B cell (primary cell): Measurements from ENCODE around the gene PARG. TPM values are rescaled to one million over a fixed set of nuclear protein-coding genes. Genes with fewer than 3 reads are reported as not detected.

ENCODE experiments used
- ATAC-seq: fragments of 200-7000 bp; cut with Tn5 transposase; one replicate; pipeline ENCODE4 v1.10.0; 2021; ENCODE audit warnings: low read depth, mild to moderate bottlenecking, moderate number of reproducible peaks, moderate library complexity
- CTCF ChIA-PET: fragments of 350-600 bp; sonication (Branson Sonifier 250); formaldehyde crosslinking; loops from one replicate; lab custom pipeline; 2021; ENCODE audit warnings: antibody characterized with exemption, inconsistent platforms; lab: Charles Lee
- POLR2A ChIA-PET: fragments of 350-600 bp; sonication (Branson Sonifier 250); formaldehyde crosslinking; loops from one replicate; lab custom pipeline; 2021; ENCODE audit warnings: antibody characterized with exemption; lab: Charles Lee
- DNase-seq: peaks from one replicate; pipeline ENCODE4 v3.0.0; 2013
- H2AFZ ChIP-seq: 2 replicates; pipeline ENCODE4 v1.6.1; 2012; ENCODE audit warnings: mild to moderate bottlenecking, low read depth, low read length; ENCODE audit not compliant: insufficient read depth, poor library complexity, severe bottlenecking
- H3K27ac ChIP-seq, 2 donors: 1 replicate in 1 of 2; 2 replicates in 1 of 2; pipeline ENCODE4 v1.5.1; 2012 to 2013; ENCODE audit warnings: low read length in 2 of 2, mild to moderate bottlenecking in 2 of 2, moderate library complexity in 1 of 2
- H3K27me3 ChIP-seq, 4 experiments: fragments of 200-600 bp in 1 of 4; sonication (generic) in 1 of 4; replicated peaks in 1 of 4; 1 replicate in 2 of 4; 2 replicates in 2 of 4; pipeline versions ENCODE4 v1.6.1 to v1.7.0; 2013 to 2016; ENCODE audit warnings: low read length in 3 of 4, mild to moderate bottlenecking in 2 of 4, mixed read lengths in 1 of 4, moderate library complexity in 1 of 4; ENCODE audit not compliant: insufficient read depth in 4 of 4, control insufficient read depth in 3 of 4; ENCODE audit errors: control extremely low read depth in 1 of 4
- H3K36me3 ChIP-seq, 2 experiments: replicated peaks in 1 of 2; 1 replicate in 1 of 2; 2 replicates in 1 of 2; pipeline versions ENCODE4 v1.6.1 to v1.7.1; 2013; ENCODE audit warnings: low read length in 1 of 2; ENCODE audit not compliant: insufficient read depth in 2 of 2, control insufficient read depth in 1 of 2; ENCODE audit errors: control extremely low read depth in 1 of 2, extremely low read depth in 1 of 2
- H3K4me1 ChIP-seq, 2 donors: fragments of 200-600 bp in 1 of 2; sonication (generic) in 1 of 2; 1 replicate in 1 of 2; 2 replicates in 1 of 2; pipeline versions ENCODE4 v1.5.1 to v1.6.1; 2013 to 2017; ENCODE audit warnings: low read length in 2 of 2; ENCODE audit not compliant: control insufficient read depth in 2 of 2, insufficient read depth in 2 of 2
- H3K4me2 ChIP-seq: replicated peaks from 2 replicates; pipeline ENCODE3; 2012; ENCODE audit warnings: mild to moderate bottlenecking, low read depth, low read length; ENCODE audit not compliant: poor library complexity, severe bottlenecking
- H3K4me3 ChIP-seq, 5 experiments: fragments of 200-600 bp in 1 of 5; sonication (generic) in 1 of 5; 1 replicate in 3 of 5; 2 replicates in 2 of 5; pipeline versions ENCODE4 v1.5.1 to v1.7.0; 2011 to 2016; ENCODE audit warnings: low read length in 4 of 5, mild to moderate bottlenecking in 4 of 5, low read depth in 2 of 5, control low read depth in 1 of 5, moderate library complexity in 1 of 5; ENCODE audit not compliant: insufficient read depth in 1 of 5; ENCODE audit errors: control extremely low read depth in 1 of 5, extremely low read depth in 1 of 5
- H3K79me2 ChIP-seq: fragments of 200-600 bp; sonication (generic); one replicate; pipeline ENCODE4 v1.6.0; 2016; ENCODE audit warnings: low read length; ENCODE audit not compliant: control insufficient read depth, insufficient read depth
- H3K9ac ChIP-seq: fragments of 200-600 bp; sonication (generic); 2 replicates; pipeline ENCODE4 v1.6.1; 2017; ENCODE audit warnings: mild to moderate bottlenecking, low read length, moderate library complexity
- H3K9me3 ChIP-seq, 3 donors: one replicate each; pipeline versions ENCODE4 v1.6.1 to v1.7.1; 2013; ENCODE audit warnings: low read length in 2 of 3; ENCODE audit not compliant: control insufficient read depth in 2 of 3, insufficient read depth in 1 of 3; ENCODE audit errors: control extremely low read depth in 1 of 3
- H4K20me1 ChIP-seq: 2 replicates; pipeline ENCODE4 v1.6.0; 2012; ENCODE audit warnings: mild to moderate bottlenecking, low read length; ENCODE audit not compliant: insufficient read depth, control insufficient read depth, poor library complexity, severe bottlenecking
- H3K27ac Mint-ChIP-seq: one replicate; pipeline ENCODE4 v1.8.0; 2021; ENCODE audit warnings: mixed read lengths
- H3K27me3 Mint-ChIP-seq: one replicate; pipeline ENCODE4 v1.8.0; 2021; ENCODE audit warnings: mixed read lengths
- H3K4me1 Mint-ChIP-seq: one replicate; pipeline ENCODE4 v1.8.0; 2021; ENCODE audit warnings: mixed read lengths
- H3K4me3 Mint-ChIP-seq: one replicate; pipeline ENCODE4 v1.8.0; 2021; ENCODE audit warnings: mixed read lengths
- H3K9me3 Mint-ChIP-seq: one replicate; pipeline ENCODE4 v1.8.0; 2022; ENCODE audit warnings: mixed read lengths; ENCODE audit not compliant: insufficient read depth
- EZH2 ChIP-seq: IDR thresholded peaks from 2 replicates; pipeline ENCODE4 v1.6.1; 2012; ENCODE audit warnings: borderline replicate concordance, low read depth, mild to moderate bottlenecking, moderate library complexity, low read length; ENCODE audit not compliant: insufficient read depth, poor library complexity, severe bottlenecking
- WGBS: methylation state at CpG from one replicate; pipeline ENCODE4 v1.1.5; 2013; ENCODE audit warnings: missing lambda C conversion rate; ENCODE audit not compliant: insufficient coverage; 5-methylcytosine and 5-hydroxymethylcytosine counted together
- intact Hi-C: fragments of 100-400 bp; cut with micrococcal nuclease; formaldehyde crosslinking; loops from one replicate; pipeline ENCODE4 v1.10.0; 2022
- polyA plus RNA-seq: library from polyadenylated mRNA; depleted of rRNA; stranded (reverse); fragments of >200 nt; gene quantifications from 2 replicates; pipeline ENCODE4 v1.2.3, GENCODE V29; 2012
- total RNA-seq, 2 donors: library from RNA; stranded (reverse); fragments of 120-200 nt in 1 of 2; gene quantifications; 1 replicate in 1 of 2; 2 replicates in 1 of 2; pipeline versions ENCODE4 v1.2.3 to v1.2.4, GENCODE V29; 2013 to 2022
- TF ChIP-seq, protein P1 (sequence below): fragments of 200-600 bp; IDR thresholded peaks from one replicate; pipeline ENCODE4 v1.8.0; 2022; ENCODE audit warnings: antibody characterized with exemption, mild to moderate bottlenecking

Gene PARG
- total and polyA plus RNA-seq, 2 donors (not counting 1 experiment from before 2014, with no cell fraction given) = 8.5 to 47.9 TPM

DNA sequence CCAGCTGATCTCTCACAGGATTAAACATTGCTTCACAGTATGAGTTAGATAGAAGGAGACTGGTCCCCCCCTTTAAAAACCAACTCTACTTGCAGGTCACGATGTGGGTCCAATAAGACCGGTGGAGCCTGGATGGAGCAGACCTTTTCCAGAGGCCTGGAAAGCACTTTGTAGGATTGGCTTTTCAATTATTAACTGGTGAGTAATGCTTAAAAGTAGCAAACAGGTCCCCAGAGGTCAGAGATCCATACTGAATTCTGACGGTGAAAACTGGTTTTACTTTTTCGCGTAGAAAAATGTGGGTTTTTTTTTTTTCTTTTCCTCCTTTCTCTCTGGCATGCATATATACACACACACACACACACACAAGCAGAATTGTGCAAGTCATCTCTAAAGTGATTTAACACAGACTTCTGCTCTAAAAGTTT is 104.8 kb downstream of the PARG start:
- no peaks in the 10 kb centered on the region for H3K27me3 Mint-ChIP-seq

DNA sequence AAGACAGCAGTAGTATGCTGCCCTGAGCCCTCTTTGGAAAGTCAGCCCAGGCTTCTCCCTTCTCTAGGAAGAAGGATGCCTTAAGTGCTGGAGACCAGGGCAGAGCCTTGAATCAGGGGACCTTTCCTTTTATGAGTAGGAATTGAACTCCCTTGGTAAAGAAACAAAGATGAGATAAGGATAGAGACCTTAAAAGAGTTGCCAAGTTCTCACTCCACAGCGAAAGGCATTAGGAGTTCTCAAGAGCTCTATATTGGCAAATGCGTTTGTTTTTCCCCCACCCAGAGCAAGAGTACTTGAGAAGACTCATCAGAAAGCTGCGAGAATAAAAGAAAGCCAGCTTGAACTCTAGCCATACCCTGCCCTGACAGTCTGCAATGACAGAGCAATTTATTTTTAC is 106.9 kb downstream of the PARG start:
- ChIA-PET POLR2A (no interaction called here), CTCF (no interaction called here)
- Histone ChIP-seq H3K4me1 (no peaks in the 10 kb centered on the region), H3K36me3 (peaks cover 14 to 45% of the 10 kb centered on the region in 2 experiments), H3K9ac (no peak overlapping the region), H3K27me3 (no peaks in the 10 kb centered on the region), H3K4me3 (no peak overlapping the region), H3K79me2 (no peaks in the 10 kb centered on the region), H2AFZ (no peak overlapping the region), H3K4me2 (no peak overlapping the region), H3K9me3 (no peaks in the 10 kb centered on the region), H4K20me1 (no peaks in the 10 kb centered on the region), H3K27ac (no peak overlapping the region)
- DNase-seq (no peak), ATAC-seq (no peak)
- Mint-ChIP-seq H3K4me3 (no peak overlapping the region), H3K4me1 (no peaks in the 10 kb centered on the region), H3K27me3 (no peaks in the 10 kb centered on the region), H3K9me3 (no peaks in the 10 kb centered on the region), H3K27ac (no peak overlapping the region)
- TF ChIP-seq, protein P1, sequence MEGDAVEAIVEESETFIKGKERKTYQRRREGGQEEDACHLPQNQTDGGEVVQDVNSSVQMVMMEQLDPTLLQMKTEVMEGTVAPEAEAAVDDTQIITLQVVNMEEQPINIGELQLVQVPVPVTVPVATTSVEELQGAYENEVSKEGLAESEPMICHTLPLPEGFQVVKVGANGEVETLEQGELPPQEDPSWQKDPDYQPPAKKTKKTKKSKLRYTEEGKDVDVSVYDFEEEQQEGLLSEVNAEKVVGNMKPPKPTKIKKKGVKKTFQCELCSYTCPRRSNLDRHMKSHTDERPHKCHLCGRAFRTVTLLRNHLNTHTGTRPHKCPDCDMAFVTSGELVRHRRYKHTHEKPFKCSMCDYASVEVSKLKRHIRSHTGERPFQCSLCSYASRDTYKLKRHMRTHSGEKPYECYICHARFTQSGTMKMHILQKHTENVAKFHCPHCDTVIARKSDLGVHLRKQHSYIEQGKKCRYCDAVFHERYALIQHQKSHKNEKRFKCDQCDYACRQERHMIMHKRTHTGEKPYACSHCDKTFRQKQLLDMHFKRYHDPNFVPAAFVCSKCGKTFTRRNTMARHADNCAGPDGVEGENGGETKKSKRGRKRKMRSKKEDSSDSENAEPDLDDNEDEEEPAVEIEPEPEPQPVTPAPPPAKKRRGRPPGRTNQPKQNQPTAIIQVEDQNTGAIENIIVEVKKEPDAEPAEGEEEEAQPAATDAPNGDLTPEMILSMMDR = no peak
- no peak for TF ChIP-seq EZH2
- WGBS = 100% methylated on average over 2 of the region's 3 CpGs
- intact Hi-C loops = no loop called here

More for the DNA sequence above, 104.8 kb downstream of the PARG start:
- no peak overlapping the region for H2AFZ ChIP-seq
- no peak overlapping the region for H3K27ac Mint-ChIP-seq
- no peak for TF ChIP-seq EZH2
- TF ChIP-seq, protein P1 = no peak
- no peak overlapping the region for H3K9ac ChIP-seq
- H3K9me3 ChIP-seq = no peaks in the 10 kb centered on the region
- ChIA-PET CTCF (no interaction called here), POLR2A (no interaction called here)
- no peaks in the 10 kb centered on the region for H3K27me3 ChIP-seq
- no peaks in the 10 kb centered on the region for H4K20me1 ChIP-seq
- H3K27ac ChIP-seq = no peak overlapping the region
- no peaks in the 10 kb centered on the region for H3K79me2 ChIP-seq
- no peak overlapping the region for H3K4me3 Mint-ChIP-seq
- ATAC-seq (no peak), DNase-seq (no peak)
- H3K4me2 ChIP-seq = no peak overlapping the region
- no peaks in the 10 kb centered on the region for H3K4me1 Mint-ChIP-seq
- H3K4me3 ChIP-seq = no peak overlapping the region
- peaks cover 9 to 44% of the 10 kb centered on the region in 2 experiments for H3K36me3 ChIP-seq
- WGBS = no CpG with 5 or more reads among the region's 5 CpGs
- no peaks in the 10 kb centered on the region for H3K4me1 ChIP-seq
- no peaks in the 10 kb centered on the region for H3K9me3 Mint-ChIP-seq
- intact Hi-C loops = no loop called here
